NCI-H2196 treated with DMSO at 0.1 percent for 48 hours (cell line): ENCODE data around the gene ADCK2.
"Not testable (repeated sequence)": the region's sequence is repeated elsewhere in the genome, so short reads cannot be mapped to it uniquely, and the experiment has no call there.

ENCODE experiments used
- DNase-seq: peaks from one replicate; lab custom pipeline; 2025; ENCODE audit not compliant: unreplicated experiment; lab: John Stamatoyannopoulos, UW

Gene ADCK2

DNA sequence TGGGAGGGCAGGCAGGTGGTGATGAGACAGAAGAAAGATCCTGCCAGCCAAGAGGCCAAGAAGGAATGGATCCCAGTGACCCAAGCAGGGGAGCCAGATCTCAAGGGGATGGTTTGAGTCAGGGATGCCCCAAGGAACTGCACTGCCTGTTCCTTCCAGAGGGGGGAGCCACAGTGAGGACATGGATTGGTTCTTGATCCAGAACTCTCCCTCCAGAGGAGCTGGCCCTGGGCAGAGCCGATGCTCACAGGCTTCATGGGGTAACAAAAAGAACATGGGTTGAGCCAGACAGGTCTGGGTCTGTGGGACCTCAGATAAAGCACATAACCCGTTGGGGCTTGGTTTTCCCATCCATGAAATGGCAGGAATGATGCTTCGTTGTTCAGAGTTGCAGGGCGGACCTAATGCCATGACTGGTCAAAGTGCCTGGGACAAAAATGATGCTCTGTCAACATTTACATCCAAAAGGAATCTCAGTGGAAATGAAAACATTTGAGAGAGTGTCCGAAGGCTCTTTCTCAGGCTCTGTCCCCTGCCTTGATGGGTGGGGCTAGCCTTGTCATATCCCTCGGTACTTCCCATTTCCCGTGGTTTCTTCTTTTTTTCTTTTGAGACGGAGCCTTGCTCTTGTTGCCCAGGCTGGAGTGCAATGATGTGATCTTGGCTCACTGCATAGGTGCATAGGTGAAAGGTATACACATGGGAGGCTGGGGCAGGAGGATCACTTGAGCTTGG, 27.4 kb upstream of the ADCK2 start:
- DNase-seq = no peak

GRCh38 chr7:140646931-140647647, 25.7 kb upstream of the ADCK2 start:
- peak; percentile 27 for DNase-seq

GRCh38 chr7:140649556-140650205, 23.1 kb upstream of the ADCK2 start:
- no peak for DNase-seq

DNA sequence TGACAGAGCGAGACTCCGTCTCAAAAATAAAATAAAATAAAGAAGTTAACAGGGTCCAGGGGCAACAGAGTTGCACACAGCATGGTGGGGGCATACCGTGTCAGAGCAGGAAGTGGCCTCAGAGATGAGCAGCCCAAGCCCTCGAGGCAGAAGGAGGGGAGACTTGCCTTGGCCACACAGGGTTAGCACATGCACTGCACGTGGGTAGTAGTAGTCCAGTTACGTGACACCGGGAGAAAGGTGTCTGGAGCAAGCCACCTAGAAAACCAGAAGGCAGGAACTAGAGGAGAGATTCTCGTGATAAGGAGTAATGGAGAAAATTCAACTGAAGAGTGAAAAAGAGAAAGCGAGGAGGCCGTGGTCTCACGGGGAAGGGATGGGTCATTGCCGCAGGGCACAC, 22.4 kb upstream of the ADCK2 start:
- no peak for DNase-seq

- peak; percentile 64 for DNase-seq
Measured at GRCh38 chr7:140653319-140654108, 19.2 kb upstream of the ADCK2 start.

DNA sequence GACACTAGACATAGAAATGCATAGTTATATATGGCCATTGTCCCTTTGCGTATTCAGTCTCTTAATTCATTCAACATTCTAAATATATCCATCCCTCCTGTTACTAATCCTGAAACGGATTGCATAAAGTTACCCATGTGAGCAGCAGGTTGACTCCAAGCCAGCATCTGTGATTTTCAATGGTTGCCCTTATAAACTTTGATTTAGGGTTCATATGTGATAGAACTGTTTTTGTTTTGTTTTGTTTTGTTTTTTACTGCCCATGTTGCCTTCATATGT, 18.7 kb upstream of the ADCK2 start:
- DNase-seq = no peak

GRCh38 chr7:140654661-140655060, 18.1 kb upstream of the ADCK2 start:
- no peak for DNase-seq

GRCh38 chr7:140655511-140656408, 17.0 kb upstream of the ADCK2 start:
- DNase-seq = no peak

DNA sequence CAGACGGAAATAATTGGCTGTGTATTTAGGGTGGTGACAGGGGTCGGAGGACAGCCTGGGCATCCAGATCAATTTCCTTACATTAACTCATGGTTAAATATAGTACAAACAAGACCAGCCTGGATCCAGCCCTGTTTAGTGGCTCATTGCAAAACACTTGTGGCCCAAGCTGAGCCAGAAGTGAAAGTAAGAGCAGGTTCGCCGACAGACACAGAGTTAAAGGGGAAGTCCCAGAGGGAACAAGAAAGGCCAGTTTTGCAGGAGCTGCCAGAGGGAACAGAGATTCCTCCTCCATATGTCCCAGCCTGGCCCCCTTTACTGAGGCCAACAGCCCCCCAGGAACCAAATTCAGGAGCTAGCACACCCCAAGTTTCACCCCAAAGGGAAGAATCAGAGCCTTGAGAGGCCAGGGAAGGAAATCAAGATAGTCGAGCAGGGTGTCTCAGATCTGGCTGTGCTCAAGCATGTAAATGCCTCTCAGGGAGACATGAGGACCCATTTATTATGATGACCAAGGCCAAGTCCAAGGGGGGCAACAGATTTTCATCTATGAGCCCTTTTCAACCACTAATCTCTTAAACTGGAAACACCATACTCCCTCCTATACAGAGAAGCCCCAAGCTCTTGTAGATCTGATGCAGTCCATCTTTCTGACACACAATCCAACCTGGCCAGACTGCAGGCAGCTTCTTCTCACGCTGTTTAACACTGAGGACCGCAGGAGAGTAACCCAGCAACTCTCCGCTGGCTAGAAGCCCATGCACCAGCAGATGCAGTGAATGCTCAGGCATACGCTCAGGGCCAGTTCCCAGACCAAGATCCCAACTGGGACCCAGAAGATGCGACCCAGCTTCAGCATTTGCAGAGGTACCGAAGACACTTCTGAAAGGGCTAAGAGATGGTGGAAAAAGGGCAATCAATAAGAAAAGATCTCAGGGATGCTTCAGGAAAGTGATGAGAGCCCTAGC, 15.9 kb upstream of the ADCK2 start:
- peak; percentile 48 for DNase-seq

DNA sequence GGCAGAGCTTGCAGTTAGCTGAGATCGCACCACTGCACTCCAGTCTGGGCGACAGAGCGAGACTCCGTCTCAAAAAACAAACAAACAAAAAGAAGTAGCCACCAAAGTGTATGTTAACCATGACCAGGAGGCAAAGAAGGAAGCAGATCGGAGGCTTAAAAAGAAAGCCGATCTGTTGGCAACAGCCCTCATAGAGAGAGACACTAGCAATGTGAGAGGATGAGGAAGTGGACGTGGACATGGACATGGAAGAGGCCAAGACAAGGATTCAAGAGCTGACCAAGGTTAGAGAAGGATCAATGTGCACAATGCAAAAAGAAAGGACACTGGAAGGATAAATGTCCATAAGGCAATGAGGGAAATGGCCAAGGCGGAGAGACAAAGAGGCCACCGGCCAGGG, 14.9 kb upstream of the ADCK2 start:
- no peak for DNase-seq

DNA sequence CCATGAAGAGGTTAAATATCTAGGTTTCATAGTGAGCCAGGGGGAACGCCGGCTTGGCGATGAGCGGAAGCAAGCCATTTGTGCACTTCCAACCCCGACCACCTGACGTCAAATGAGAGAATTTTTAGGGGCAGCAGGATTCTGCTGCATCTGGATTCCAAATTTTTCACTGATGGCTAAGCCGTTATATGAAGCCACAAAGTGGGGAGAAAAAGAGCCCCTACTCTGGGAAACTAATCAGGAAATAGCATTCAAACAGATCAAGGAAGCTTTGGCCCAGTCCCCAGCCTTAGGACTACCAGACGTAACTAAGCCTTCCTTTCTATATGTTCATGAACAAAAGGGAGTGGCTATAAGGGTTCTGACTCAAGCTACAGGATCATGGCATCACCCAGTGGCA, 12.9 kb upstream of the ADCK2 start:
- no peak for DNase-seq

GRCh38 chr7:140661124-140661523, 11.6 kb upstream of the ADCK2 start:
- no peak for DNase-seq

DNA sequence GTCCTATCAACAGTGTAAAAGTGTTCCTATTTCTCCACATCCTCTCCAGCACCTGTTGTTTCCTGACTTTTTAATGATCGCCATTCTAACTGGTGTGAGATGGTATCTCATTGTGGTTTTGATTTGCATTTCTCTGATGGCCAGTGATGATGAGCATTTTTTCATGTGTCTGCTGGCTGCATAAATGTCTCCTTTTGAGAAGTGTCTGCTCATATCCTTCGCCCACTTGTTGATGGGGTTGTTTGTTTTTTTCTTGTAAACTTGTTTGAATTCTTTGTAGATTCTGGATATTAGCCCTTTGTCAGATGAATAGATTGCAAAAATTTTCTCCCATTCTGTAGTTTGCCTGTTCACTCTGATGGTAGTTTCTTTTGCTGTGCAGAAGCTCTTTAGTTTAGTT, 9.8 kb upstream of the ADCK2 start:
- DNase-seq = not testable (repeated sequence)

GRCh38 chr7:140667476-140667875, 5.3 kb upstream of the ADCK2 start:
- DNase-seq = no peak

- DNase-seq = no peak
Measured at GRCh38 chr7:140668641-140669040, 4.1 kb upstream of the ADCK2 start.

DNA sequence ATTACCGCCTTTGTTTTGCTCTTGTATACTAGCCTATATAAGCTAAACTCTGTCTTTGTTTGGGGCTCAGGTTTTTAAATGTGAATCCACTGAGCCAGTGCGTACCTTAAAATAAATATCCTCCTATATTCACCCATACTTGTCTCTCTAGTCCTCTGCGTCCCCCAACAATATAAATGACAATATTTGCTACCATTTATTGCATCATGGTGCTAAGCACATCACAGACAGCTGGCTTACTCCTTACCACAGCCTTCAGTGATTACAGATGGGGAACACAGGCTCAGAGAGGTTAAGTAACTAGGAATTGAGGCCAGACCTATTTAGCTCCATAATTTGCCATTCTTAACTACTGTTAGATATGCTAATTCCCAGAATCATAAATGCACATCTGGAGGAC, 3.4 kb upstream of the ADCK2 start:
- DNase-seq = no peak

DNA sequence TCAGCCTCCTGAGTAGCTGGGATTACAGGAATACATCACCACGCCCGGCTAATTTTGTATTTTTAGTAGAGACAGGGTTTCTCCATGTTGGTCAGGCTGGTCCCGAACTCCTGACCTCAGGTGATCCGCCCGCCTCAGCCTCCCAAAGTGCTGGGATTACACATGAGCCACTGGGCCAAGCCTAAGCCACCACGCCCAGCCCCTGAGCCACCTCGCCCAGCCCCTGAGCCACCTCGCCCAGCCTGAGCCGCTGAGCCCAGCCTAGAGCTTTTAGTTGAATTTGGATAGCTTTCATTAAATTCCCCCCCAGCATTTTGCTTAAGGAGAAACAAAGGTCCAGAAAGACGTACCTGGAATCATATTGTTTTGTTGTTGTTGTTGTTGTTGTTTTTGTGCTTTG, 2.9 kb upstream of the ADCK2 start:
- DNase-seq = not testable (repeated sequence)

- DNase-seq = no peak
Measured at GRCh38 chr7:140670343-140670935, 2.3 kb upstream of the ADCK2 start.

GRCh38 chr7:140671966-140672365, 779 bp upstream of the ADCK2 start:
- no peak for DNase-seq
